ENCODE measurements around the gene DDX1.
"Not testable (repeated sequence)": the region's sequence is repeated elsewhere in the genome, so short reads cannot be mapped to it uniquely, and the experiment has no call there.

The DDX1 gene

DNA sequence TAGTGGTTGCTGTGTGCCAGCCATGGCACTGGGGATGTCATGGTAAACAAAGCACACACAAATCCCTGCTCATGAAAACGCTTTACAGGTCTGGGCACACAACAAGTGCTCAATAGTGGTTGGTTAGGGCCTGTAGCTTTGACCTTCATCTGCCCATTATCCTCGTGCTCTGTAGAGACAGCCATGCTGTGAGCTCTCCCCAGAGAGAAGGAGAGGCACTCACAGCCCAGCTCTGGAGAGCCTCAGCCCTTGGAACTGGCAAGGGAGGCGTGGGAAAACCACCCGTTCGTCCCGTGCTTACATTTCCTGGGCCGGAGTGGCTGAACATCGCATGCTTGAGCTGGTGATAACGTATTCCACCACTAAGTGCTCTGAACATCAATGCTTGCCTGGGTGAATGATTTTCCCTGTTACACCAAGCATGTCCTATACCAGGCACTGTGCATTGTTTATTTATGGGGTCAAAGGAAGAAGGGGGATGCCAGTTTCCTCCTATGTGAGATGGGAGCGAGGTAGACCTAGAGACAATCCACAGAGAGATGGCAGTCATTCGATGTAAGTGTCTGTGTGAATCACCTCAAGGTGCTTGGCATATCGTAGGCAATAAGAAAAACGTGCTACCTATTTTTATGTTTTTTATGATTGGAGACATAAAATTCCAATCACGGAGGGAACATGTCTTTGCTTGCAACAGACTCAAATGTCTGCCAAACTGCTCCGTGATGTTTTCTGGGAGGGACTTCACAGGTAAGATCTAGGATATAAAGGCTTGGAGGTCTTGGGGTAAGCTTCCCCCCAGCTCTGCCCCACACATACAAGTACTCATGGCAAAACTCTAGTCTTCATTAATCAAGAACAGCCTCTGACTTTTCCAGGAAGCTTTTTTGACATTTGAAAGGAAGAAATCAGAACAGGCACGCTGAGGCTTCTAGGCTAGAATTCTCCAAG is 75.5 kb downstream of the DDX1 start:
- no peak for DNase-seq

DNA sequence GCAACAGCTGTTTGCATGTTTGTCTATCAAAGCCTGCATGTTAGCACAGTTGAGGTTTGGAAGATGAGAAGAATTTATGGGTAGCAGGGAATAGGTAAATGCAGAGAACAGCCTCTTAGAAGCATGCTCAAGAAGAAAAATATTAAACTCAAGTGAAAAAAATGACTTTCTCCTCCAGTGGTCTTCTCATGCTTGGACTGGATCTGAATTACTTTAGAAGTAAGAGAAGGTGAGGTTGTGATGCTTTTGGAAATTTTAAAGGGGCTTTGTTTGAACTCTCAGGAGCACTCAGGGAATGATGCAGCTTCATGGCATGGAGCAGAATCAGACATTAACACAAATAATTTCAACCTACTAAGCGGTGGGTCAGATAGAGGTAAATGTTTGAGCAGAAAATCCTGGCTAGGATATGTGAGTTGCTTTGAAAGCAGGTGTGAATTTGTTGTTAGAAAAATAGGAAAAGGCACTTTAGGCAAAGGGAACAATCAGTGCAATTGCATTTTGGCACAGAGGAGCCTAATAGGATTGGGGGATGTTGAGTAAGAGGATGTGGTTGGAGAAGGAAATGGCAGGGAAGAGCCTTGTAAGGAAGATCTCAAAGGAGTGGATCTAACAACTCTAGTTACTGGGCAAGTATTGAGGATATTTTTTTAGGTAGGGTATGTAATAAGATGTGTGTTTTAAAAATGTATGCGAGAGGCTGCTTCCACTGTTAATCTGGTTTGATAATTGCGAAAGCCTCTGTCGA is 76.3 kb downstream of the DDX1 start:
- DNase-seq, result no peak

DNA sequence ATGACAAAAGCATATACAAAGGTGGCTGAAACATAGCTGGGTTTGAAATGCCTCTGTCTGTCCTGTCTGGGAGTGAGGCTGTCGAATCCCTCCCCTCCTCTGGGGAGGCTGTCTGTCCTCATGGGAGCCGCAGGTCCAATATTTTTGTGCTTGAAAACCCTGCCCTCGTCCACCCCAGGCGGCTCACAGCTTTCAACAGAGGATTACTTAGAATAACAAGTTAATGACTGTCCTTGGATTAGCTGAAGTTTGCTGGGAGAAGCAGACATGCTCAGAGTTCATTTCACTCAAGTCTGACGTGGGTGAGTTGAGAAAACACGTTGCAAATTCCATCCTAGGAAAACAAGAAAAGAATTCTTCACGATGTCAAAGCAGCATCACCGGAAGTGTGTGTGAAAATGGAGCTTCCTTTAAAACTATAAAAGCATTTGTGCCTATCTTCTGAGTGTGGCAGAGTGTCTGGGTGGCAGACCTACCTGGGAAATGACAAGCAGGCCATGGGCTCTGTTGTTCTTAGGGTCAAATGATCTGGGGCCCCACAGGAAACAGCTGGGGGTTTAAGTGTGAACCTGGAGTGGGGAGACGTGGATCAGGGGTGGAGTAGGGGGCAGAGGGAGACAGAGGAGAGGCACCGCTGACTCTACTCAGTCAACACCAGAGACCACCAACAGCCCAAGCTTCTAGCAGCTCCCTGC is 77.1 kb downstream of the DDX1 start:
- peak in 1 of 2 experiments; percentile 17 for DNase-seq

DNA sequence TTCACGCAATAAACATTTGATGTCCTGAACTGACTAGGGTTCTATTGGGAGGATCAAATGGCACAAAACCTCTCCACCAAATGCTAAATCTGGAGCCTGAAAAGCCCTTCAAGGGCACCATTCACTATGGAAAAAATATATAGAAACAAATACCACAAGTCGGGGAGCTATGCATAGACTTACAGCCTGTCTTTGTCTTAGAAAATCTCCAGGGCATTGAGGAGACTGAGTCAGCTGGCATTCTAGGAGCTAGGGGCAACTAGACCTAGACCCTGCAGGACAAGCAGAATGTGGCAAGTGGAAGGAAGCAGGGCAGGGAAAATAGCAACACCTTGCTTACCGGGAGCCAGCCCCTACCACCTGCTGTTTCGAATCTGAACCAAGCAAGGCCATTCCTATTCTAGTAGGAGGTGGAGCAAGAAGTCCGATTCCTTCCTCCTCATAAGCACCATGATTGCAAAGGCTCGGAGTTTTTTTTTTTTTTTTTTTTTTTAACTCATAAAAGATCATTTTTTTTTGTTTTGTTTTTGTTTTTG is 77.8 kb downstream of the DDX1 start:
- DNase-seq, result no peak

DNA sequence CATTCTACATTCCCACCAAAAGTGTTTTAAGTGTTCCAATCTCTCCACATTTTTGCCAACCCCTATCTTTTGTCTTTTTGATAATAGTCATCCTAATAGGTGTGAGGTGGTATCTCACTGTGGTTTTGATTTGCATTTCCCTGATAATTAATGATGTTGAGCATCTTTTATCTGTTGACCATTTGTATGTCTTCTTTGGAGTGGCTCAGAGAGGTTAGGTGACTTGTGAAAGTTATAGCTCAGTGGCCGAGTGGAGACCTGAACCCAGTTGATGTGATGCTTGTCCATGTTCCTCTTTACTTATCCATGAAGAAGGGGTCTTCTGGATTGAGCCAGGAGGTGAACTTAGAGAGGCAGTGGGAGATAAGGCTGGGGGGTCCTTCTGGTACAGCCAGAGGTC is 78.8 kb downstream of the DDX1 start:
- DNase-seq, result no peak

DNA sequence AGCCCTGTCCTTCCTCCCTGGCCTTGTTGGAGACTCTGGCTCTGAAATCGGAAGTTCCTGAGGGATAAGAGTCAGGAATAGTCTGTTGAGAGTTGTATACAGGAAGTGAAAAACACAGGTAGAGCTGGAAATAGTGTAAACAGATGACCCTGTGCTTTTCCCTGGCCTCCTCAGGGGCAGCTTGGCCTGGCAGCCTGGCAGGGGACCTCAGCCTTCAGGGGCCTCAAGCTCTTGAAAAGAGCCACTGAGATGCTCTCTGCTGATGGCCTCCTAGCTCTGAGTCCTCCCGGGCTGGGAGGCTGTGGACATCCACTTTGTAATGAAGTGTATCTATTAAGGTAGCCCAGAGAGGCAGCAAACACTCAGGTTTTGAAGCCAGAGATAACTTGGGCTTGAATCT is 79.3 kb downstream of the DDX1 start:
- DNase-seq, result no peak

DNA sequence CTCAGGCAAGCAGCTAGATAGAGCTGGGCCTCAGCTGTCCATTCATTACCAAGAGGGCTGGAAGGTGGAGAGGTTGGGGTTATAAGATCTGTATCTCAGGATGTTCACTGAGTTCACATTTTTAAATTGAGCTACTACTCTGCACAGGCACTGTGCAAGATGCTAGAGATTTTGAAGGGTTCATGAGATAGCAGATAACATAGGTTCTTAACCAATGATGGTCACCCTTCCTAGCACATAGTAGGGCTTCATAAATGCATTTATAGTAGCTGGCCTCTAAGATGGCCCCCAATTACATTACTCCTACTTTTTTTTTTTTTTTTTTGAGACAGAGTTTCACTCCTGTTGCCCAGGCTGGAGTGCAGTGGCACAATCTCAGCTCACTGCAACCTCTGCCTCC is 79.7 kb downstream of the DDX1 start:
- no peak for DNase-seq

DNA sequence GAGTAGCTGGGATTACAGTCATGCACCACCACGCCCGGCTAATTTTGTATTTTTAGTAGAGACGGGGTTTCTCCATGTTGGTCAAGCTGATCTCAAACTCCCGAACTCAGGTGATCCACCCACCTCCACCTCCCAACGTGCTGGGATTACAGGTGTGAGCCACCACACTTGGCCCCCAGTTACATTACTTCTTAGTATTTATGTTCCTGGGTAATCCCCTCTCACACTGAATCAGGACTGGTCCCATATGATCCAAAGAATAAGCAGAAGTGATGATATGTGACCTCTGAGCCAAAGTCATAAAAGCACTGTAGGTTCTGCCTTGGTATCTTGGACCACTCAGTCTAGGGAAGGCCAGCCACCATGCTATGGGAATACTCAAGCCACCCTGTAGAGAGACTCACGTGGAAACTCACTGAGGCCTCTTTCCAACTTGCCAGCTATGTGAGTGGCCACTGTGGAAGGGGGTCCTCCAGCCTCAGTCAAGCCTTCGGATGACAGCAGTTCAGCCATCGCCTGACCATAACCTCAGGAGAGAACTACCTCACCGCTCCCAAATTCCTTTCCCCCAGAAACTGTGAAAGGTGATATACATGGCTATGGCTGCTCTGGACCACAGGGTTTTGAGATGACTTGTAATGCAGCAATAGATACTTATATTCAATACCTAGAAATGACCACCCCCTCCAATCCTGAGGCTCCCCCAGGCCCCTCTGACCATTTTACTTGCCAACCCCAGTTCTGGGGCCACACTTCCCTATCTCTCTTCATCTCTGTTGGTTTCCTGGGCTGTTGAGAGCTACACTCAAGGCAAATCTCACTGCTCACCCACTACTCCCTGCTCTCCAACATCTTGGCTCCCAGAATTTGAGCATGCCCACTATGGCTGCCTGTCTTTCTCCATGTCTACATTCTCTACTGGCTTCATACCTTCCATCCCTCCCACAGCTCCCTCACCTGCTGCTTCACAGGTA is 80.5 kb downstream of the DDX1 start:
- DNase-seq, result no peak

DNA sequence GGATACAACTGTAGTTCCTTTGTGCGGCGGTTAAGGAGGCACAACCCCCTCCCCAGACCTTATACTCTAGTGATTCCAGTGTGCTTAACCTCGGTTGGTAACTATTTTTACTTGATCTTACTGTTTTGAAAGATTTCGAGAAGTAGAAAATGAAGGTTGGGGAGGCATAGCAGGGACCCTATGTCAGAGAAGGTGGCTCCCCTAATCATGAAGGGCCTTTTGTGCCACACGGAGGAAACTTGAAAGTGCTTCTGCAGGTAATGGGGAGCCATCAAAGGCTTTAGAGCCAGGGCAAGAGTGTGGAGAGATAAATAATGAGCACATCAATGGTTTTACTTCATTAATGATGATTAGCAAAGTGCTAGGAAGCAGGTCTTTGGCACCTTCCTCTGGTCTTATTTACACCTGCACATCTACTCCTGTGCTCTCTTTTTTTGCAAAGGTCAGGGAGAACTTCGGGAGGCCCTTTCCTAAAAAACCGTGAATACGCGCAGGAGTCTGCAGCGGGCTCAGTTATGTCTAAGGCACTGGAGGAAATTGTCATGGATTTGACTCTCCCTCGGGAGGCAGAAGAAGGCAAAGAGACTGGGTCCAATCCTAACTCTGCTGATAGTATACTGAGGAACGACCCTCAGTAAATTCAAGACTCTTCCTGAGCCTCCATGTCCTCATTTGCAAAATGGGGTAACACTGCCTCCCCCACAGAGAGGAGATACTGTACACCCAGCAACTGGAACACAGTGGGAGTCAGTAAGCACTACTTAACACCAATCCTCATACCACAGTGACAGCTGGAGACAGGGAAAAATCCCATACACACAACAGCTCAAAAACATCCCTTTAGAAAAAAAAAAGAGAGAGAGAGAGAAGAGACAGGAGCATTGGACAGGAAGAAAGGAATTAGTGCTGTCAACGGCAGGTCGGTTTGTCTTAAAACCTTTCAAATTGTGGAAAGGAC is 81.6 kb downstream of the DDX1 start:
- peak in 1 of 2 experiments; percentile 27 for DNase-seq

DNA sequence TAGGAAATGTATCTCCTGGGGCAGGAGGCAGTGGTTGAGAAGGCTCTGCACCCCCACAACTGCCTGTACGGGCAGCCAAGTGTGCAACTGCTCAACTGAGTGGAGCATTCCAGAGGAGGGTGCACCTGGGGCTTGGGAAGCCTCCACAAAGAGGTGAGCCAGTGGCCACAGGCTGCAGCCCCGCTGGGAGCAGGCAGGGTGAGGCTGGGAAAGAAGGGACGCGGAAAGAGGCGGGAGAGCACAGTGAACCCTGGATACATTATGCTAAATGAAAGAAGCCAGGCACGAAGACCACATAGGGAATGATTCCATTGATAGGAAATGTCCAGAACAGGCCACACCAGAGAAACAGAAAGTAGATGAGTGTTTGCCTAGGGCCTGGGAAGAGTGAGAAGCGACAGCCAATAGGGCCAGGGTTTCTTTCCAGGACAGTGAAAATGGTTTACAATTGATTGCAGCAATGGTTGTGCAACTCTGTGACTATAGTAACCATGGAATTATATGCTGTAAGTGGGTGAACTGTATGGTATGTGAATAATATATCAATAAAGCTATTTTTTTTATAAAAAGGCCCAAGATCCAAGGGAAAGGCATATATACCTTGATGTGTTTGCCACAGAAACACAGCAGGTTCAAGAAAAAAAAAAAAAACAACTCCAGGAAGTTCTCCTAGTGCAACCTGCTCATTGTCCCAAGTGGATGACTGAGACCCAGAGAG is 82.4 kb downstream of the DDX1 start:
- DNase-seq, result no peak

DNA sequence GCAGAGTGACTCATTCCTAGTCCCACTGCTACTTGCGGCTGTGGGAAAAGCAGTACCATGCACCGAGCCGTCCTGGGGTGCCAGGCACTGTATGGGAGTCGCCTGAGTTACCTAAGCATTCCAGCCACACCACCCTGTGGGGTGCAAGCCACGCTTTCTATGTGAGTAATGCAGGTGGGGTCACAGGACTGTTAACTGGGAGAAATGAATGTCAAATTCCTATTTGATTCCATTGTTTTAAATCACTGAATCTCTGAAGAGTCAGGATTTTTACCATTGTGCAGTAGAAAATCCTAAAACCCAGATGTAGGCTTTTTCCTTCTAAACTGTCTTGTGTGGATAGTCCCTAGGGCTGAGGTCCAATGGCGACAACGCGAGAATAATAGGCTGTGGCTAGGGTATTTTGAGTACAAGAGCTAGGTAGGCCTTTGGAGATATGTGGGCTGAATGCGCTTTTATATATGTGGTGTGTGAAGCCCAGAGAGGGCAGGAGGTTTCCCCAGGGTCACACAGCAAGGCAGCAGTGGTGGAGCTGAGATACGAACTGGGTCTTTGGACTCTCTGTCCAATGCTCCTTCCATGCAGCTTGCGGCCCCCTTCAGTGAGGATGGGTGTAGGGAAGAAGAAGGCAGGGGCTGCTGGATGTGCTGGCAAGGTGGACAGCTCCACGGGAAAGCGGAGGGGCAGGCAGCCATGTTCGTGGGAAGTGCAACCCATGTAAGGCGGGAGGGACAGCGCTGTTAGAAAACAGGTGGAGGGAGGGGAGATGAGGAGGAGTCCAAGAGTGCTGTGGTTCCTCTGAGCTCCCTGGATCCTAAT is 83.2 kb downstream of the DDX1 start:
- DNase-seq, result no peak

DNA sequence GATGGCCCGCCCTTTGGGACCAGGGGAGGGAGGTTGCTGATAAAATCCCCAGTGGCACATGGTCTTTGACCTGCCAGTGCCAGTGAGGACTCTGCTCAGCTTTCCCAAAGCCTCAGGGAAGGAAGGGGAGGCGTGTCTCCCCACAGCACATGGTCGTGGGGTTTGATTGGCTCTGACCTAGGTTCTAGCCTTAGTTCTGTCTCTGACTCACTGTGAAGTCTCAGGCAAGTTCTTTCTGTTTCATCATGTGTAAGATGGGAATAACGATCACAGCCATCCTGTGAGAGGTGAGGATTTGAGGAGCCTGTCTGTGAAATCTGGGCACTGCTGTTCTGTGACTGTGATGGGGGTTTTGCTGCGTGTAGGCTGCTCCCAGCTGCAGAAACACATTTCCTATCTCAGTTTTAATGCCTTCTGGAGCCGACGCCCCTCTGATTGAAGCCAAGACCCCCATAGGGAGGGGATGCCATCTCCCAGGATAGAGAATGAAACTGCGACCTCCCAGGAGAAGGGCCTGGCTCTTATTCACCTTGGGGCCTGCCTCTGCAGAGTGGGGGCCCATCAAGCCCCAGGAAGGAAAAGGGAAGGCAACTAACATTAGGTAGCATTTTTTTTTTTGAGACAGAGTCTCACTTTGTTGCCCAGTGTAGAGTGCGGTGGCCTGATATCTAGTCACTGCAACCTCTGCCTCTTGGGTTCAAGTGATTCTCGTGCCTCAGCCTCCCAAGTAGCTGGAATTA is 84.0 kb downstream of the DDX1 start:
- DNase-seq, result no peak

DNA sequence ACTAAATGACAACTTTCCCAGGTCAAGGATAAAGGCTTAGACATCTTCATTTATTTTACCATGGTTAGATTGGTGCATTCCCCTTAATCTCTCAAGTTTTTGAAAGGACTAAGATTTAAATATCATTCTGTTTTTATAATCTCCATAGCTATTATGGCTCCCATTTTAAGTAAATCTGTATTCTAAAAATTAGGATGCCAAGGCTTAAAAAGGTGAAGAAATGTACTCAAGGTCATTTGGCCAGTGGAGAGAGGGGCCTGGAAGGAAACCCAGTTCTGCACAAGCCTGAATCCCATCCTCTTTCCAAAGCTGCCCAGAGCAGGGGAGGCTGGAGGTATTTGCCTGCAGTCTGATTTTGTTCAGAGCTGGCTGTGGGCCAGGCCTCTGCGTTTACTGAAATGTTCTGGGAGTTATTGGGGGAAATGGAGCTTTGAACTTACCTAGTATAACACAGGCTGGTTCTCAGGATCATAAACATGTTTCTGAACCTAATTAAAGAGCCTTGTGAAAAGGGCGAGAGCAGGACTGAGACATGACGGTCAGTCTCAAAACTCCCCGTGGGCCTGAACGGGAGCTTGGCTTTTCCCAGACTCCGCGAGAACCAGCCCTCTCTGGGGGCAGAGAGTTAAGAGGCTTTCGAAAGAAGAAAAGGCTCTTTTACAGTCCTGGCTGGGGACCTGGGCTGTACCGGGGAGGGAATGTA is 85.6 kb downstream of the DDX1 start:
- no peak for DNase-seq

DNA sequence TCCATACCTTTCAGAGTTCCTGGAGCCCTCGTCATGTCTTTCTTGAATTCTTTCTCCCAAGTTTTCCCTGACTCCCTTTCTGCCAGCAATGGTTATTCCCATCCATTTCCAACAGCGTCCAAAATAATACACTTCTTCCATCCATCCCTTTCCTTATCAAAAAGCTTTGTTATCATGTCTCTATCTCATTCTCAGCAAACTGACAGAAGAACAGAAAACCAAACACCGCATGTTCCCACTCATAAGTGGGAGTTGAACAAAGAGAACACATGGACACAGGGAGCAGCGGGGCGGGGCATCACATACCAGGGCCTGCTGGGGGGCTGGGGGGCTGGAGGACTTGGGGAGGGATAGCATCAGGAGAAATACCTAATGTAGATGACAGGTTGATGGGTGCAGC is 86.7 kb downstream of the DDX1 start:
- DNase-seq, result no peak

DNA sequence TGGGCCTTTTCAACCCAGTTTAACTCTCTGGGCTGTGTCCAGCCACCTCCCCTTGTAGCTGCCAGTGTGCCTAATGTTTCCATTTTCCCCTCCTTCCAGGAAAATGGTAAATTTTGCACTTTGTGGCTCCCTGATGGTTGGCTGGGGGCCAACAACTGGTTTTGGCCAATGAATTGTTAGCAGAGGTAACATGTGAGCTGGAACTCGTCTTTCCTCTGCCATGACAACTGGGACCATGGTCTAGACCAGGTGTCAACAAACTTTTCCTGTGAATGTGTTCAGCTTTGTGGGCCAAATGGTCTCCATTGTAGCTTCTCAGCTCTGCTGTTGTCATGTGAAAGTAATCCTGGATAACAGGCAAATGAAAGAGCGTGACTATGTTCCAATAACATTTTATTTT is 87.2 kb downstream of the DDX1 start:
- no peak for DNase-seq

DNA sequence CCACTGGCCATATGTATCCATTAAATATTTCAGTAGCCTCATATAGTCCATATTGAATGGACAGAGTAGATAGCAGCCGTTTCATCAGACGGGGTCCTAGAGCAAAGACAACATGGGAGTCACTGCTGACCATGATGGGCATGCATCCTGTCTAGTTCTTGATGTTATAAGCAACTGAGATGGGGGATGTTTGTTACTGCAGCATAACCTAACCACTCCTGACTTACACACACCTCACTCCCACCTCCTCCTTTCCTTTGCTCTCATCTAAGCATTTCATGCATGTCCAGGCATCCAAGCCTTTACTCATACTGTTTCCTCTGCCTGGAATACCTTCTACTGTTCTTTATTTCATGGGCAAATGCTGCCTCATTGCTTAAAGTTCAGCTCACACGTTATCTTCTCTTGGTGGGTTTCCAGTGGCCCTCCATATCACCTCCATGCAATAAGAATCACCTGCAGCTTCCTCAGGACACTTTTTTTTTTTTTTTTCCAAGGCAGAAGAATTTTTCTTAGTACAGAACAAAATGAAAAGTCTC is 87.8 kb downstream of the DDX1 start:
- DNase-seq, result no peak

DNA sequence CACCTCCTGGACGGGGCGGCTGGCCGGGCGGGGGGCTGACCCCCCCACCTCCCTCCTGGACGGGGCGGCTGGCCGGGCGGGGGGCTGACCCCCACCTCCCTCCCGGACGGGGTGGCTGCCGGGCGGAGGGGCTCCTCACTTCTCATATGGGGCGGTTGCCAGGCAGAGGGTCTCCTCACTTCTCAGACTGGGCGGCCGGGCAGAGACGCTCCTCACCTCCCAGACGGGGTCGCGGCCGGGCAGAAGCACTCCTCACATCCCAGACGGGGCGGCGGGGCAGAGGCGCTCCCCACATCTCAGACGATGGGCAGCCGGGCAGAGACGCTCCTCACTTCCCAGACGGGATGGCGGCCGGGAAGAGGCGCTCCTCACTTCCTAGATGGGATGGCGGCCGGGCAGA is 88.5 kb downstream of the DDX1 start:
- not testable (repeated sequence) for DNase-seq
